Stimulated activated CD4-positive, alpha-beta T cell treated with anti-CD3 and anti-CD28 coated beads, Interleukin-1b, Interleukin-23, amount 100 ng/mL, for 48 hours (primary cell): ENCODE measurements around the gene REL.
"Not testable (repeated sequence)": the region's sequence is repeated elsewhere in the genome, so short reads cannot be mapped to it uniquely, and the experiment has no call there.

Source experiments
- DNase-seq: peaks from one replicate; pipeline ENCODE4 v3.0.0-alpha.2; 2020

The REL gene

GRCh38 chr2:60926741-60927552 lies 45.6 kb downstream of the REL start:
- DNase-seq, result no peak

- DNase-seq, result not testable (repeated sequence)
Observed at GRCh38 chr2:60932061-60932460, 50.7 kb downstream of the REL start.

- DNase-seq, result no peak
Observed at GRCh38 chr2:60932954-60933353, 51.6 kb downstream of the REL start.

GRCh38 chr2:60934165-60934722 lies 52.9 kb downstream of the REL start:
- DNase-seq, result no peak

- no peak for DNase-seq
Observed at GRCh38 chr2:60936757-60937156, 55.4 kb downstream of the REL start.

- DNase-seq, result no peak
Observed at GRCh38 chr2:60938301-60938700, 56.9 kb downstream of the REL start.

GRCh38 chr2:60939622-60940021 lies 58.2 kb downstream of the REL start:
- DNase-seq, result no peak

- no peak for DNase-seq
Observed at GRCh38 chr2:60945341-60945740, 64.0 kb downstream of the REL start.

- DNase-seq, result no peak
Observed at GRCh38 chr2:60947056-60947455, 65.7 kb downstream of the REL start.

GRCh38 chr2:60948161-60948560 lies 66.8 kb downstream of the REL start:
- DNase-seq, result no peak

GRCh38 chr2:60948926-60949579 lies 67.7 kb downstream of the REL start:
- DNase-seq, result no peak

GRCh38 chr2:60954139-60954538 lies 72.8 kb downstream of the REL start:
- no peak for DNase-seq

- no peak for DNase-seq
Observed at GRCh38 chr2:60957224-60957623, 75.8 kb downstream of the REL start.

GRCh38 chr2:60957643-60958042 lies 76.3 kb downstream of the REL start:
- no peak for DNase-seq

GRCh38 chr2:60958361-60958760 lies 77.0 kb downstream of the REL start:
- no peak for DNase-seq

- DNase-seq, result no peak
Observed at GRCh38 chr2:60958800-60959199, 77.4 kb downstream of the REL start.

- no peak for DNase-seq
Observed at GRCh38 chr2:60959501-60959900, 78.1 kb downstream of the REL start.

- DNase-seq, result no peak
Observed at GRCh38 chr2:60960706-60961105, 79.3 kb downstream of the REL start.

GRCh38 chr2:60961457-60961856 lies 80.1 kb downstream of the REL start:
- DNase-seq, result no peak

GRCh38 chr2:60962528-60962927 lies 81.2 kb downstream of the REL start:
- no peak for DNase-seq

- DNase-seq, result no peak
Observed at GRCh38 chr2:60963190-60963589, 81.8 kb downstream of the REL start.

- DNase-seq, result no peak
Observed at GRCh38 chr2:60964651-60965498, 83.5 kb downstream of the REL start.

- no peak for DNase-seq
Observed at GRCh38 chr2:60965499-60965785, 84.1 kb downstream of the REL start.
